Activated naive CD4-positive, alpha-beta T cell (primary cell): ENCODE data around the gene ASCC3.
"Not testable (repeated sequence)": the region's sequence is repeated elsewhere in the genome, so short reads cannot be mapped to it uniquely, and the experiment has no call there.

ENCODE experiments used
- DNase-seq, 4 experiments: peaks; one replicate each; lab custom pipeline; 2025; lab: John Stamatoyannopoulos, UW

The ASCC3 gene

DNA sequence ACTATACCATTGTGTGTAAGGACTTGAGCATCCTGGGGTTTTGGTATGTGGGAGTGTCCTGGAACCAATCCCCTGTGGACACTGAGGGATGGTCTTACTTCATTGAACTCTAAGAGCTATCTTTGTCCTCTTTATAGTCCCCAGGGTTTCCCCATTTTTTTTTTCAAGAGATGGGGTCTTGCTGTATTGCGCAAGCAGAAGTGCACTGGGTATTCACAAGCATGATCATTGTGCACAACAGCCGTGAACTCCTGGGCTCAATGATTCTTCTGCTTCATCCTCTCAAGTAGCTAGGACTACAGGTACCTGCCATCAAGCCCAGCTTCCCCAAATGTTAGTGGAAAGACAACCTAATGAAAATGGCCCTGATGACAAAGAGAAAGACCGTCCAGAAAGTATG lies 2.2 kb upstream of the ASCC3 start:
- DNase-seq, result no peak

DNA sequence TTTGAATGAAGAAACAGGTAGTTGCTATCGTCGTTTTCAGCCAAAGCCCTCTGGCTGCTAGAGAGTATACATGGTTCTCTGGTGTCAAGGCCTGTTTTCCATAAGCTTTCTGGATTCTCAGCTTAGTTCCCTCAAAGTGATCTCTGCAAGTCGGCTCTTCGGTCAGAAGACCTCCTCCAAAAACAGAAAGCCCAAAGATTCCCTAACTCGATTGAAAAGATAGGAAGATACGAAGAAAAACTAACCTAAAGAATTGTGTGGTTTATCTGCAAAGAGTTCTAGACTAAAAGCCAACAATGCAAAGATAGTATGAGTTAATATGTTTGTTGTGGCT lies 545 bp upstream of the ASCC3 start:
- DNase-seq, result no peak

DNA sequence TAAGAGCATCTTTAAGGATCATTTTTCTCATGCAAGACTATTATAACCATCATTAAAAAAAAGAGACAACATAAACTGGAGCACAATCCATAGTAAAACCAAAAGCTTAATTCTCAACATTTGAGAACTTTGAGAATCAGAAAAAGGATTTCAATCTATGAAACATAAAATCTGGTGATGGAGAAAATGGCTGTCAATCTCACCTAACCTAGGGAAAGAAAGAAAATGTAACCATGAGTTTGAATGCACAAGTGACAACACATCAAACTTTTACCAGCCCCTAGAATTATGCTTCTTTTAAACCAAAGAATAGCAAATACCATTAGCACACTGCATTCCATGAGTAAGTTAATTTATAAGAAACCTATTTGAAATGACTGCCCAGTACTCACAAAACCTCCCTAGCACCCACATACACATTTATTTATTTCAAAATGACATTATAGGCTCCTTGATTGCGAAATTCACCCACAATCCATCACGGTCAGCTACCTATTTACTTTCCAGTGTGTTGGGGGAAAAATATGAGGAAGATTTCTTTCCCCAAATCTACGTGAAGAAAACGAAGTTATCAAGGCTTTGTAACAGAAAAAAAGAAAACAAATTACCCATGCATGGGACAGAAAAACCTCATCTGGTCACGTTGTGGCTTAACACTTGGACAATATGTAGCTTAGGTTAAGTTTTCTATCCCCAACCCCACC lies 828 bp downstream of the ASCC3 start:
- DNase-seq, result no peak

DNA sequence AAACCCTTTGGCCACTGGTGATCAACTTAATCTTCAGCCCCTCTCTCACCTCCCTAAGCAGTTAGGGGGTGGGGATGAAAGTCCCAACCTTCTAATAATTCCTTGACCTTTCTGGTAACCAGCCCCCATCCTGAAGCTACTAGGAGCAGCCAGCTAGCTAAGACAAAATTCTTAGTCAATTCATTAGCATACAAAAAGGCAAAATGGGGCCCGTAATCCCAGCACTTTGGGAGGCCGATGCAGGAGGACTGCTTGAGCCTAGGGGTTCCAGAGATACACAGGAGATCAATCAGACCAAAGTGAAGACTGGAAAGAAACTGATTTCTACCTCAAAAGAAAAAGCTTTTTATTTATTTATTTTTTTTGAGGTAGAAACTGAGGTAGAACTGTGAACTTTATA lies 1.8 kb downstream of the ASCC3 start:
- DNase-seq, result no peak

DNA sequence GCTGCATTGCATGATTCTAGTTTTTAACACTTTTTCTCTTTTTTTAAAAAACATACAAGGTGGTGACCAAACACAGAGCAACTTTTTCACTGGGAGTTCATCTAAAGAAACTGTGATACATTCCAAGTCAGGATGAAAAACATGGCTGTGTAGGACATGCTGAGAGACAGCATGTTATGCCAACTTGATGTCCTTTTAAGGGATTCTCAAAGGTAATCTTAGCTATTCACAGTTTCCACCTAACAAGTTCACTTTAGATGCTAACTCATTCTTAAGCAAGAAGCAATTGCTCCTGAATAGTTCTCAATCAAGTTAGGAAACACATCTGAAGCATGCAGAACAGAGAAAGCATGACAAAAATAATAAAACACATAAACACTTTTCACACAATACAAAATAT lies 3.3 kb downstream of the ASCC3 start:
- no peak for DNase-seq

DNA sequence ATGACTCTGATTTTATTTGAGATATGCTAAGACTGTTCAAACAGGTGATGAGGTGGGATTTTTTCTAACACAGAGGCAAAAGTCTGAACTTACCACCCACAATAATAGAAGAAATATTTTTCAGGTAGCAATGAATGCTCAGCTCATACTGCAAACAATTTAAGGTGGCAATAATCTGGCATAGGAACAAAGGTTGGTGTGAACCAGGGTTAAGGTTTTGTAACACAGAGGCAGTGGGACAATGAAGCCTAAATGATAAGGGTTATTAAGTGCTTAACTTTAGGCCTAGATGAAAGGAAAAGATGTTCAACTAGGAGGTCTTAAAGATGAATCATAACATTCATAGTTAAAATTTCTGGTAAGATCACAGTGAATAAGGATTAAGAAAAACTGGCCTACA lies 4.9 kb downstream of the ASCC3 start:
- DNase-seq, result no peak

DNA sequence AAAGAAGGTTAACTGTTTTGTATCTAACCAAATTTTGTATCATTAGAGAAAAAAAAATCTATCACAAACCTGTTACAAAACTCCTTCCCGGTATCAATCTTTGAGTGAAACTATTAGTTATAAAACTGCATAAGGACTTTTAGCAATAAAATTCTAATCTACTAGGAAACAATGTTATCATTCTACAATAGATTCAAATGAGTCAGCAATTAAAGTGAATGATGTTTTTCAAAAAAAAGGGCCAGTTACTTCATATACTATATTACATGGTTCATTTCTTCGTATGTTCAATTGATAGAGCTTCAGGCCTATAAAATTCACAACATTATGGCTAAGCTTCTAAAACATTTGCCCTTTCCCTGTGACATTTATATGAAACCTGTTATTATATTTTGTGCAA lies 15.6 kb downstream of the ASCC3 start:
- no peak for DNase-seq

DNA sequence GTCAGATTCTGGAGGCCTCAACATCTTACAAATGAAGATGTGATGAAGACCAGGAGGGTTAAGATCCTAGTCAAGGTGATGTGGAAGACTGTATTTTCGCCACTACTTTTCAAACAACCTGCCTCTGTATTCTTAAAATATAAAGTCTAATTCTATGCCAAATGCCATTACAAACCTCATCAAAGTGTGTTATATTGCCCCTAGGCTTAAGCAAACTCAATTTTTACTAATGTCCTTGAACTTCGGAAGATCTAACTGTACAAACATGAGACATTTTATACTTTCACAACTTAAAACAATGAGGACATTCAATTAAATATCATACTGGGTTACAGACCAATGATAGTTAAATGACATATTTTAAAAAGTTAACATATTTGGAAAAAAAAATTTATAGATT lies 19.1 kb downstream of the ASCC3 start:
- no peak for DNase-seq

DNA sequence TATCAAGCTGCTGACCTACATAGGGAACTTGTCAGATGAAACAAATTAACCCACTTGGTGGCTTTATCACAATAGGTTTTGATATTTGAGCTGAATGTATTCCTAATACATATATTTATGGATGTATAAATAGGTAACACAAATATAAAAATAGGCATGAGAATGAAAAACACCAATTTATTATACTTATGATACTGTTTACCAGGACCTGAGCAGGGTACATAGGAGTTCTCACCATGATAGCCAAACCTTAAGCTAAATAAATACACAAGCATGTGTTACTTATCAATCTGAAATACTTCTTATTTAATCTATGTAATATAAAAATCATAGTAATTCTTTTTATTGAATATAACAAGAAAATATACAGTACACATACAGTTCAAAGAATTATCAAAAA lies 25.0 kb downstream of the ASCC3 start:
- no peak for DNase-seq

DNA sequence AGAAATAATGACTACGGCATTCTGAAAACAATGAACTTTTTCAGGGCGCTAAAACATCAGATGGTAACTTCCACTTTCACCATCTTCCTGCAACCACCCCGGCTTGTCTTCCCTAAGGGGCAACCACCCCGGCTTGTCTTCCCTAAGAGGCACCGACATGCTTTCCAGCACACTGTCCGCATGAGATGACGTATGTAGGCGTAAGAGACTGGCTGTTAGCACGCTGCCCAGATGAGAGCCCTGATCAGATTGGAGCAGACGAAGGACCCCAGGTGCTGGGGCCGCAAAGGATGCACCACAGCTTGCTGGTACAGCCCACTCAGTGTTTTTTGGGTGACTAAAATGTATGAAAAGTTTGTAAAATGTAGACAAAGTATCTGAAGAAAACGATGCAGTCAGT lies 29.3 kb downstream of the ASCC3 start:
- no peak for DNase-seq

DNA sequence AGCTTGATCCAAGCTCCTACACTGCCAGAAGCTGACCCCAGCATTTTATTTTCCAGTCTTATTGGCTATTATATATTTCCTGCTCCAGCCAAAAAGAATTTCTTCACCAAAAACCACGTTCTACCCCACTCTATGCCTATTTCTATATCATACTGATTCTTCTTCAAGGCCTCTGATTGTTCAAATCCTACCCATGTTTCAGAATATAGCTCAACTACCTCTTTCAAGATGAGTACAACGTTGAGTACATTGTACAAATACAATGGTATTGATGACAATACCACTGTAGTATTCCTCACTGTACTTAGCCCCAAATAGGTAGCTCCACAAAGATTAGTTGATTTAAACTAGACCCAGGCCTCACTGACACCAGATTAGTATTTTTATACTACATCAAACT lies 31.0 kb downstream of the ASCC3 start:
- no peak for DNase-seq

DNA sequence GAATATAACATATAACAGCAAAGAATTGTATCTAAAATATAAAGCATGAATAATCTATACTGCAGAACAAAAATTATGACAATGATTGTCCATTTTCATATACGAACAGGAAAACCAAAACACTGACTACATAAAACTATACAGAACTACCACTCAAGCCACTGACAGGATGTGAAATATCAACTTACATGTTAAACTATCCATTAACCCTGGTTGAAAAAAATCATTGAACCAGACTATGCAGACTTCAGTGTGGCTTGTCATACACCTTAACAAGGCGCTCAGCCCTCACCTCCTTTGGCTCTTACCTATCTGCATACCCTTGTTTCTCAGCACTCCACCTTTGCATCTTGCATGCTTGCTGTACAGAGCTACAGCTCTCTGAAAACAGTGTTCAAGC lies 34.9 kb downstream of the ASCC3 start:
- DNase-seq, result no peak

DNA sequence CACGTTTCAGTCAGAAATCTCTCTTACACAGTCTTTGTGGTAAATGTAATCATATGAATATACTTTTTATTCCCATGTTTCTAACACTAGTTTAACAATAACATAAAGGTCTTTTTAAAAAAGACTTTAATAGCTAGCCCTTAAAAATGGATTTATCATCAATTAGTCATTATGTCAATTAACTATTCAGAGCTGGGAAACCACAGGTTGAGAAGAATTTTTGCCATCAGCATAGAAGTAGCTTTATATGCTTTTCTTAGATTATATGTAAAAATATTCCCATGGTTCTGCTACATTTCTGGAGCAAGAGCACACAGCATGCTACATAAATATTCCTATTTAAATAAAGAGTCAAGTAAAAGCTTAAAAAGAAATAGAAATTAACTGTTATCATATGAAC lies 35.5 kb downstream of the ASCC3 start:
- no peak for DNase-seq

DNA sequence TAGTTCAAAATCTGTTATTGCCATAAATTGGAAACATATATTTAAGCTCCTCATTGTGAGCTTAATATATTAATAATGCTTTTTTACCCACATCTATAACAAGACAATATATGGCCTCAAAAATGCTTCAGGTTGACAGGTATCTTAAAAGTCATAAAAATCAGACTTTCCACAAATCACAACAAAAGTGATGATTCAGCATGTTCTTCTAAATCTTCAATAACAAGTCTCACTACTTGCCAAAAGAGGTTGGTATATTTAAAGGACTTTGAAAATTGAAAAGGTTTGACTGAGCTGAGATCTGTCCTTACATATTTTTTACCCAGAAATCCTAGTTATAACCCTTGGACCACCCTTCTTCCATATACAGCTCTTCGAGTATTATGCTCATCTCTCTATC lies 41.7 kb downstream of the ASCC3 start:
- no peak for DNase-seq

DNA sequence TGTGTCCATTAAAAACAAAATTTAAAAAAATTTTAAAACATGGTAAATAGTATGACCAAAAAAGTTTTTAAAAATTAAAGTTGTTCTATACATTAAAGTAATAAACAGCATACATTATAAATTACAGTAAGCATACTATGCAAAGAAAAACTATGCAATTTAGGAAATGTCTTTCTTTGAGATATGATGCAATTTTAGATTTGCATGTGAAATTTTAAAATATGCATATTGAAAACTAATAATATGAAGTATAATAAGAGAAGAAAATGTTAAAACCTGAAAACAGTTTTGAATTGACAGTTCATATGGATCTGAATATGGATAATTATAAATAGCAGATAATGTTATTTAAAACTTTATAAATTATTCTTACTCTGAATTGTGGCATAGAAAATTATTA lies 43.1 kb downstream of the ASCC3 start:
- DNase-seq, result no peak

DNA sequence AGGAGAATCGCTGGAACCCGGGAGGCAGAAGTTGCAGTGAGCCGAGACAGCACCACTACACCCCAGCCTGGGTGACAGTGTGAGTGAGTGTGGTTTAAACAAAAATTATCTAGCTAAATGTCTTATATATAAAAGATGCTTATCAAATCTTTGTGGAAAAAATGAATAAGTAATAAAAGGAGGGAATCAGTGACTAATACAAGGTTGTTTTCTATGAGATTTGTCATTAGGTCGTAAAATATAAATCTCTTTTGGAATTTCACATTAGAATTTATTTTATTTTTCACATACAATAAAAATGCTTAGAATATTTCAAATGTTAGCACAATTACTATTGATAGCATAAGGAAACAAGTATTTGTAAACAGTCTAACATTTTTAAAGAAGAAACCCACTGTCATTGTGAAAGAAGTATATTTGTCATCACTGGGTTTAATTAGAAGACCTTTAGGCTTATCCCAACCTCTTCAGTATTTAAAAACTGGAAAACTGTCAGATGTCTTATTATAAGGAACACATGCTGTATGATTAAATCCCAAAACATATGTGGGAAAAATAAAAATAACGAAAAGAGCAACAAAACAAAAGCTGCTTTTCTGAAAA lies 47.1 kb downstream of the ASCC3 start:
- no peak for DNase-seq

DNA sequence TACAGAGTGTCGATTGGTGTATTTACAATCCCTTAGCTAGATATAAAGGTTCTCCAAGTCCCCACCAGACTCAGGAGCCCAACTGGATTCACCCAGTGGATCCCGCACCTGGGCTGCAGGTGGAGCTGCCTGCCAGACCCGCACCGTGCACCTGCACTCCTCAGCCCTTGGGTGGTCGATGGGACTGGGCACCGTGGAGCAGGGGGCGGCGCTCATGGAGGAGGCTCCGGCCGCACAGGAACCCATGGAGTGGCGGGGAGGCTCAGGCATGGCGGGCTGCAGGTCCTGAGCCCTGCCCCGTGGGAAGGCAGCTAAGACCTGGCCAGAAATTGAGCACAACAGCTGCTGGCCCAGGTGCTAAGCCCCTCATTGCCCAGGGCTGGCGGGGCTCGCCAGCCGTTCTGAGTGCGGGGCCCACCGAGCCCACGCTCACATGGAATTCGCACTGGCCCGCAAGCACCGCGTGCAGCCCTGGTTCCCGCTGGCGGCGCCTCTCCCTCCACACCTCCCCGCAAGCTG lies 52.0 kb downstream of the ASCC3 start:
- DNase-seq, result not testable (repeated sequence)

DNA sequence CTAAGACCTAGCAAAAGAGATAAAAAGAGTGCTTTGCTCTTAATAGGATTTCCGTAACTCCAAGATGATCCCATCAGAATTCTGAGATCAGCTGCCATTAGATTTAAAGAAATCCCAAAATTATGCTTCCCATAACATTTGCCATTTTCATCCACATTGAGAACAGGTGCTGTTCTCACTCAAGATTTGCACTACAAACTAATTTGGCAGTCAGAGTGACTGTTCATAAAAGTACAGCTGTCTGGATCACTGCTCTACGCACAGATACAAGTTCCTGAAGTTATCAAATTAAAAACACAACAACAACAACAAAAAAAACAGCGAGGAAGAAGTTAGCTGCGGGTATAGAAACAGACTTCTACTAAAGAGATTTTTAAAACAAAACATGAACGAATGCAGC lies 58.1 kb downstream of the ASCC3 start:
- DNase-seq, result no peak

DNA sequence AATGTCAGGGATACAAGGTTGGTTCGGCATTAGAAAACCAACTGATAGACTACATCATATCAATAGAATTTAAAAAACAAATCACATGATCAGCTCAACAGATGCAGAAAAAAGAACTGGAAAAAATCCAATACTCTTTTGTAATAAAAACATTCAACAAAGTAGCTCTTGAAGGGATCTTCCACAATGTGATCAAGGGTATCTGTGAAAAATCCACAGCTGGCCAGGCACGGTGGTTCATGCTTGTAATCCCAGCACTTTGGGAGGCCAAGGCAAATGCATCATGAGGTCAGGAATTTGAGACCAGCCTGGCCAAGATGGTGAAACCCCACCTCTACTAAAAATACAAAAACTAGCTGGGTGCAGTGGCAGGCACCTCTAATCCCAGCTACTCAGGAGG lies 63.1 kb downstream of the ASCC3 start:
- DNase-seq, result no peak

DNA sequence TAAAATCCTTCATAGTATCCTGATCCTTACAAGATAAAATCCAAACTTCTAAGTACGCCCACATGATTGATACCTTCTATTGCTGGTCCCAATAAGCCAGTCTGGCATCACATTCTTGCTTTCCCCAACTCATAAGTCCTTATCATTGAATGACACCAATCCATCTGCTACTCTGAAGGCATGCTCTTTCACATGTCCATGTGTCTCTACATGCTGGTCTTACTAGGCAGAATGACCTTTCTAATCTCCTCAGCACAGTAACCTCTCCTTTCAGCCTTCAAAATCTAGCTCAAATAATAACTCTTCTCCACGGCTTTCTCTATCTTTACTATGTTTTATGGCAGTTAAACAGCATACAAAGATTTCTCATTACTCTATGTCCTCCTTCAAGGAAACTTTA lies 71.1 kb downstream of the ASCC3 start:
- no peak for DNase-seq

DNA sequence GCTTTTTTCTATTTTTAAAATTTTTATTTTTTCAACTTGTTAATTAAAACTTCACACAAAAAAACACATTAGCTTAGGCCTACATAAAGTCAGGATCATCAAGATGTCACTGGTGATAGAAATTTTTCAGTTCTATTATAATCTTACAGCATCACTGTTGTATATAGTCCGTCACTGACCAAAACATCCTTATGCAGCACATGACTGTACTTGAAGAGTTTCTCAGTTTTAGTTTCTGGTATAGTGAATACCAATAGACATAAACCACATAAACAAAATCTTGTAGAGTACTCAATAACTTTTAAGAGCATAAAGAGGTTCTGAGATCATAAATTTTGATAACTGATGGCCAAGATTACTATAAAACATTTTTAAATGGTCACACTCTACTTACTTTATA lies 71.8 kb downstream of the ASCC3 start:
- DNase-seq, result no peak

DNA sequence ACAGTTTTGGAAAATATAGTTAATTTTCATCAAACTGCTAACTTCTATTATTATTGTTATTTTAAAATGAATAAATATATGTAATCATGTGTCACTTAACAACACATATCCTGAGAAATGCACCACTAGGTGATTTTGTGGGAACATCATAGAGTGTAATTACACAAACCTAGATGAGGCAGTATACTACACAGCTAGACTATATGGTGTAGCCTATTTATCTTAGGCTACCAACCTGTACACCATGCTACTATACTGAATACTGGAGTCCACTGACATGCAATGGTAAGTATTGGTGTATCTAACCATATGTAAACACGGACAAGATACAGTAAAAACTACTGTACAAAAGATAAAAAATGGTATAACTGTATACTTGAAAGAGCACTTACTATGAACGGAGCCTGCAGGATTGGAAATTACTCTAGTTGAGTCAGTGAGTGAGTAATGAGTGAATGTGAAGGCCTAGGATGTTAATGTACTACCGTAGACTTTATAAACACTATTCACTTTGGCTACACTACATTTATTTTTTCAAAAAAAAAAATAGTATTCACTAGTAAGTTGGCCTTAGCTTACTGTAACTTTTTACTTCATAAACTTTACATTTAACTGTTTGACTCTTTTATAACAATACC lies 72.4 kb downstream of the ASCC3 start:
- no peak for DNase-seq

DNA sequence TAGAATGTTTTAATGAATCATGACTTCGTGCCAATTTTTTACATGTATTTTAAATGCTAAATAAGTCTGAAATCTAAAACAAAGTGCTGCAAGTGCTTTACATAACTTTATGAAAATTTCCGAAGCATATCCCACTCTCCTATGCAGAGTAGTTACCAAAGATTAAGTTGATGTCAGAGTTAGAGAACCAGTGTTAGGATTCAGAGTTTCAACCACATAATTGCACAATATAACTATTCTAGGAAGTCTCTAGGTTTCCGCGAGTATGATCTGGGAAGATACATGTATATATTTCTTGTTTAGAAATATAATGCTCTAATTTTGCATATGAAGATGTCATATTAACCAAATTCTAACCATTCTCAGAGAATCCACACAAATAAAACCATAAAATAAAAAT lies 74.8 kb downstream of the ASCC3 start:
- no peak for DNase-seq
